ENCODE data around the gene PAWR. TPM values are rescaled to one million over a fixed set of nuclear protein-coding genes. Genes with fewer than 3 reads are reported as not detected.
A peak's percentile ranks its signal among the peaks of the same experiment; 100 is the strongest.

The PAWR gene
- total and polyA plus RNA-seq, 2 experiments from 2014 or later = 149 to 180 TPM

DNA sequence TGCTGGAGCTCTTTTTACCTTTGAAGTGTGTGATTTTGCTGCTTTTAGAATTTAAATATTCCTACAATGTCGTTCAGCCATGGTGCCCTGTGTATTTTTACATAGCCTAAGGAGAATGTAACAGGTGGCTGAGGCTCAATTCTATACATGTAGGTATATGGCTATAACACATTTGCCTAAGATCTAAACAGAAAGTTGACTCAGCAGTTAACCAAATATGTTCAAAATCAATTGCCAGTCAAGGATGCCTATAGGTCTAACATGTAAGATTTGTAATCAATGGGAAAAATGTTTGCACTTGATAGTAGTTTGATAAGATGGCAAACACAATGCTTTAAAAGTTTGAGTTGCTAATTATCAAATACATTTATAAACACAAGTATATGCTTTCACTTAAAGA lies 8.2 kb downstream of the PAWR start:
- Mint-ChIP-seq H3K27me3 (ENCODE audit: insufficient read depth, low read depth, poor library complexity) (peaks cover 4% of the 10 kb centered on the region), H3K9me3 (no peaks in the 10 kb centered on the region), H3K27ac (no peak overlapping the region), H3K4me3 (peak overlapping the region; percentile 57; the same call in 2 of the 3 replicates), H3K36me3 (ENCODE audit: low read depth) (peaks cover 10% of the 10 kb centered on the region), H3K4me1 (peaks cover 67% of the 10 kb centered on the region)
- Histone ChIP-seq H3K79me2 (replicated peaks; ENCODE audit: insufficient read depth) (peaks cover 100% of the 10 kb centered on the region), H3K4me3 (peak overlapping the region; percentile 1; the same call in 1 of the 2 replicates), H4K20me1 (replicated peaks; ENCODE audit: insufficient read depth) (peaks cover 89% of the 10 kb centered on the region), H3K27ac (ENCODE audit: low read depth) (0 out of 2 replicates have a peak overlapping the region, but pooled peaks have one; percentile 2), H3K9me2 (ENCODE audit: insufficient read depth) (no peaks in the 10 kb centered on the region), H3F3A (replicated peaks; ENCODE audit: low read depth) (no peaks in the 10 kb centered on the region), H3K4me2 (peak overlapping the region; percentile 39), H3K27me3 (ENCODE audit: insufficient read depth) (no peaks in the 10 kb centered on the region), H3K4me1 (ENCODE audit: insufficient read depth) (peaks cover 77% of the 10 kb centered on the region), H3K36me3 (ENCODE audit: insufficient read depth) (no peaks in the 10 kb centered on the region), H2AFZ (no peak overlapping the region)
- TF ChIP-seq REST (IDR thresholded peaks at IDR 0.05; ENCODE audit: unreplicated experiment) = no peak
- no peak for TF ChIP-seq EZH2 (IDR thresholded peaks at IDR 0.05; ENCODE audit: low read depth, unreplicated experiment)
- no peak for TF ChIP-seq NANOG (IDR thresholded peaks at IDR 0.05; ENCODE audit: borderline replicate concordance)
- TF ChIP-seq, protein P1, sequence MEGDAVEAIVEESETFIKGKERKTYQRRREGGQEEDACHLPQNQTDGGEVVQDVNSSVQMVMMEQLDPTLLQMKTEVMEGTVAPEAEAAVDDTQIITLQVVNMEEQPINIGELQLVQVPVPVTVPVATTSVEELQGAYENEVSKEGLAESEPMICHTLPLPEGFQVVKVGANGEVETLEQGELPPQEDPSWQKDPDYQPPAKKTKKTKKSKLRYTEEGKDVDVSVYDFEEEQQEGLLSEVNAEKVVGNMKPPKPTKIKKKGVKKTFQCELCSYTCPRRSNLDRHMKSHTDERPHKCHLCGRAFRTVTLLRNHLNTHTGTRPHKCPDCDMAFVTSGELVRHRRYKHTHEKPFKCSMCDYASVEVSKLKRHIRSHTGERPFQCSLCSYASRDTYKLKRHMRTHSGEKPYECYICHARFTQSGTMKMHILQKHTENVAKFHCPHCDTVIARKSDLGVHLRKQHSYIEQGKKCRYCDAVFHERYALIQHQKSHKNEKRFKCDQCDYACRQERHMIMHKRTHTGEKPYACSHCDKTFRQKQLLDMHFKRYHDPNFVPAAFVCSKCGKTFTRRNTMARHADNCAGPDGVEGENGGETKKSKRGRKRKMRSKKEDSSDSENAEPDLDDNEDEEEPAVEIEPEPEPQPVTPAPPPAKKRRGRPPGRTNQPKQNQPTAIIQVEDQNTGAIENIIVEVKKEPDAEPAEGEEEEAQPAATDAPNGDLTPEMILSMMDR (conservative IDR thresholded peaks at IDR 0.05; ENCODE audit: low read depth in 2 of 2) = no peak
- TF ChIP-seq STAT1 (IDR thresholded peaks at IDR 0.05; ENCODE audit: unreplicated experiment) = no peak
- TF ChIP-seq ZNF462 (CRISPR knock-in tag; IDR thresholded peaks at IDR 0.05) = no peak
- TF ChIP-seq ZNF331 (CRISPR knock-in tag; IDR thresholded peaks at IDR 0.05; ENCODE audit: low read depth) = no peak
- no peak for TF ChIP-seq ZNF114 (CRISPR knock-in tag; IDR thresholded peaks at IDR 0.05)
- no peak for TF ChIP-seq POLR2AphosphoS5 (IDR thresholded peaks at IDR 0.05; ENCODE audit: low read depth)
- no peak for TF ChIP-seq EZH2phosphoT487 (IDR thresholded peaks at IDR 0.05; ENCODE audit: unreplicated experiment)
- no peak for TF ChIP-seq JUNB (IDR thresholded peaks at IDR 0.05; ENCODE audit: unreplicated experiment)
- no peak for TF ChIP-seq CREB1 (CRISPR knock-in tag; IDR thresholded peaks at IDR 0.05; ENCODE audit: low read depth)
- TF ChIP-seq ETS1 (IDR thresholded peaks at IDR 0.05) = no peak
- DNase-seq (ENCODE audit: low spot score) (no peak), ATAC-seq (no peak)
